Measurements from ENCODE around the gene TAF8. TPM values are rescaled to one million over a fixed set of nuclear protein-coding genes. Genes with fewer than 3 reads are reported as not detected.

TAF8 gene
- polyA plus RNA-seq, 1 of the 3 experiments (the other 2 are of a cell fraction) = 27.8 TPM

DNA sequence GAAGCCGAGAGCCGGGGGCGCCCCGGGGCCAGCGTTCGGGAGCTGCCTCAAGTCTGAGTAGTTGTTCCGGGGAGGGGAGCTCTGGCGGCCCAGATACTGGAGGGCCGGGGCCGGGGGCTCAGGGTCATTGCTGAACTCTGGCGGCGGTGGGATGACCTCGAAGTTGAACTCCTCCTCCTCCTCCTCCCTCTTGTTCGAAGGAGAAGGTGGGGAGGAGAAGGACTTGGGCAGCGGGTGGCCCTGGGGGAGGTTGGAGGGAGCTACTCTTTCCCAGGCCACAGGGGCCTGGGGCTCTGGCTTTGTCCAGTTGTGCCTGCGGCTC is 54.4 kb downstream of the TAF8 start (continued):
- TF ChIP-seq, protein P1, sequence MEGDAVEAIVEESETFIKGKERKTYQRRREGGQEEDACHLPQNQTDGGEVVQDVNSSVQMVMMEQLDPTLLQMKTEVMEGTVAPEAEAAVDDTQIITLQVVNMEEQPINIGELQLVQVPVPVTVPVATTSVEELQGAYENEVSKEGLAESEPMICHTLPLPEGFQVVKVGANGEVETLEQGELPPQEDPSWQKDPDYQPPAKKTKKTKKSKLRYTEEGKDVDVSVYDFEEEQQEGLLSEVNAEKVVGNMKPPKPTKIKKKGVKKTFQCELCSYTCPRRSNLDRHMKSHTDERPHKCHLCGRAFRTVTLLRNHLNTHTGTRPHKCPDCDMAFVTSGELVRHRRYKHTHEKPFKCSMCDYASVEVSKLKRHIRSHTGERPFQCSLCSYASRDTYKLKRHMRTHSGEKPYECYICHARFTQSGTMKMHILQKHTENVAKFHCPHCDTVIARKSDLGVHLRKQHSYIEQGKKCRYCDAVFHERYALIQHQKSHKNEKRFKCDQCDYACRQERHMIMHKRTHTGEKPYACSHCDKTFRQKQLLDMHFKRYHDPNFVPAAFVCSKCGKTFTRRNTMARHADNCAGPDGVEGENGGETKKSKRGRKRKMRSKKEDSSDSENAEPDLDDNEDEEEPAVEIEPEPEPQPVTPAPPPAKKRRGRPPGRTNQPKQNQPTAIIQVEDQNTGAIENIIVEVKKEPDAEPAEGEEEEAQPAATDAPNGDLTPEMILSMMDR (IDR thresholded peaks at IDR 0.05) = no peak
- TF ChIP-seq FOXM1 (IDR thresholded peaks at IDR 0.05; ENCODE audit: low read depth) (no peak), TEAD4 (IDR thresholded peaks at IDR 0.05; ENCODE audit: borderline replicate concordance, insufficient read depth) (no peak), TAF1 (IDR thresholded peaks at IDR 0.05; ENCODE audit: borderline replicate concordance, low read depth, low read length) (no peak), CHD2 (IDR thresholded peaks at IDR 0.05; ENCODE audit: low read length, partially characterized antibody) (no peak), NFIC (IDR thresholded peaks at IDR 0.05; ENCODE audit: borderline replicate concordance) (no peak), IRF3 (IDR thresholded peaks at IDR 0.05; ENCODE audit: low read depth, low read length) (no peak), PBX3 (IDR thresholded peaks at IDR 0.05) (no peak)

GRCh38 chr6:42105156-42105648 is 54.9 kb downstream of the TAF8 start:
- no peaks in the 10 kb centered on the region for H3K79me2 ChIP-seq (ENCODE audit: insufficient read depth)
- no peaks in the 10 kb centered on the region for H3K27me3 ChIP-seq (ENCODE audit: insufficient read depth)
- no peak overlapping the region for H3K4me3 ChIP-seq (ENCODE audit: low read depth in 2 of 2, low read length in 1 of 2)
- no peak overlapping the region for H3K4me2 ChIP-seq
- no peak overlapping the region for H3K9ac ChIP-seq
- WGBS (ENCODE audit: low lambda C conversion rate) = 94% methylated on average over 7 of the region's 17 CpGs
- no peaks in the 10 kb centered on the region for H3K9me2 ChIP-seq
- no peak overlapping the region for H3K27ac ChIP-seq (ENCODE audit: low read depth in 2 of 2, low read length in 1 of 2)
- no peaks in the 10 kb centered on the region for H3K9me3 ChIP-seq
- no peak for DNase-seq
- no peaks in the 10 kb centered on the region for H3K36me3 ChIP-seq (replicated peaks in 1 of 2; ENCODE audit: control insufficient read depth in 1 of 2, insufficient read depth in 2 of 2, low read length in 1 of 2)
- ChIA-PET POLR2A (no interaction called here), CTCF (interaction anchor here (1.0 to 2.5 kb wide), 4 partner anchors 13 to 427 kb away, joined by 3 to 6 read pairs (median 4); no protein-coding TSS in a partner anchor)
- H4K20me1 ChIP-seq (ENCODE audit: insufficient read depth) = no peaks in the 10 kb centered on the region
- H3K4me1 ChIP-seq (ENCODE audit: control insufficient read depth in 1 of 2, insufficient read depth in 2 of 2, low read depth in 1 of 2, low read length in 1 of 2) = 0 out of 4 replicates have a peak, but pooled peaks cover 0 to 5% of the 10 kb centered on the region in 2 experiments
- H2AFZ ChIP-seq (ENCODE audit: low read depth) = no peak overlapping the region
- no peaks in the 10 kb centered on the region for H3F3A ChIP-seq (replicated peaks; ENCODE audit: insufficient read depth)
- TF ChIP-seq, protein P2, sequence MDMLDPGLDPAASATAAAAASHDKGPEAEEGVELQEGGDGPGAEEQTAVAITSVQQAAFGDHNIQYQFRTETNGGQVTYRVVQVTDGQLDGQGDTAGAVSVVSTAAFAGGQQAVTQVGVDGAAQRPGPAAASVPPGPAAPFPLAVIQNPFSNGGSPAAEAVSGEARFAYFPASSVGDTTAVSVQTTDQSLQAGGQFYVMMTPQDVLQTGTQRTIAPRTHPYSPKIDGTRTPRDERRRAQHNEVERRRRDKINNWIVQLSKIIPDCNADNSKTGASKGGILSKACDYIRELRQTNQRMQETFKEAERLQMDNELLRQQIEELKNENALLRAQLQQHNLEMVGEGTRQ (IDR thresholded peaks at IDR 0.05; ENCODE audit: borderline replicate concordance, low read depth, low read length) = no peak
- TF ChIP-seq FOXM1 (IDR thresholded peaks at IDR 0.05; ENCODE audit: low read depth) = no peak
- no peak for TF ChIP-seq MXI1 (IDR thresholded peaks at IDR 0.05; ENCODE audit: low read depth, low read length)
- TF ChIP-seq CHD2 (IDR thresholded peaks at IDR 0.05; ENCODE audit: low read length, partially characterized antibody) = no peak
- TF ChIP-seq IRF3 (IDR thresholded peaks at IDR 0.05; ENCODE audit: low read depth, low read length) = no peak
- no peak for TF ChIP-seq RFX5 (IDR thresholded peaks at IDR 0.05; ENCODE audit: low read length)
- no peak for TF ChIP-seq TEAD4 (IDR thresholded peaks at IDR 0.05; ENCODE audit: borderline replicate concordance, insufficient read depth)
- TF ChIP-seq TAF1 (IDR thresholded peaks at IDR 0.05; ENCODE audit: borderline replicate concordance, low read depth, low read length) = no peak
- TF ChIP-seq POLR2AphosphoS5 (IDR thresholded peaks at IDR 0.05; ENCODE audit: low read depth, low read length) = no peak
- no peak for TF ChIP-seq RAD21 (IDR thresholded peaks at IDR 0.05; ENCODE audit: low read length)
- TF ChIP-seq YY1 (IDR thresholded peaks at IDR 0.05; ENCODE audit: low read depth) = no peak
- no peak for TF ChIP-seq EP300 (IDR thresholded peaks at IDR 0.05; ENCODE audit: borderline replicate concordance in 1 of 2, low read depth in 1 of 2, low read length in 1 of 2)
- TF ChIP-seq, protein P3, sequence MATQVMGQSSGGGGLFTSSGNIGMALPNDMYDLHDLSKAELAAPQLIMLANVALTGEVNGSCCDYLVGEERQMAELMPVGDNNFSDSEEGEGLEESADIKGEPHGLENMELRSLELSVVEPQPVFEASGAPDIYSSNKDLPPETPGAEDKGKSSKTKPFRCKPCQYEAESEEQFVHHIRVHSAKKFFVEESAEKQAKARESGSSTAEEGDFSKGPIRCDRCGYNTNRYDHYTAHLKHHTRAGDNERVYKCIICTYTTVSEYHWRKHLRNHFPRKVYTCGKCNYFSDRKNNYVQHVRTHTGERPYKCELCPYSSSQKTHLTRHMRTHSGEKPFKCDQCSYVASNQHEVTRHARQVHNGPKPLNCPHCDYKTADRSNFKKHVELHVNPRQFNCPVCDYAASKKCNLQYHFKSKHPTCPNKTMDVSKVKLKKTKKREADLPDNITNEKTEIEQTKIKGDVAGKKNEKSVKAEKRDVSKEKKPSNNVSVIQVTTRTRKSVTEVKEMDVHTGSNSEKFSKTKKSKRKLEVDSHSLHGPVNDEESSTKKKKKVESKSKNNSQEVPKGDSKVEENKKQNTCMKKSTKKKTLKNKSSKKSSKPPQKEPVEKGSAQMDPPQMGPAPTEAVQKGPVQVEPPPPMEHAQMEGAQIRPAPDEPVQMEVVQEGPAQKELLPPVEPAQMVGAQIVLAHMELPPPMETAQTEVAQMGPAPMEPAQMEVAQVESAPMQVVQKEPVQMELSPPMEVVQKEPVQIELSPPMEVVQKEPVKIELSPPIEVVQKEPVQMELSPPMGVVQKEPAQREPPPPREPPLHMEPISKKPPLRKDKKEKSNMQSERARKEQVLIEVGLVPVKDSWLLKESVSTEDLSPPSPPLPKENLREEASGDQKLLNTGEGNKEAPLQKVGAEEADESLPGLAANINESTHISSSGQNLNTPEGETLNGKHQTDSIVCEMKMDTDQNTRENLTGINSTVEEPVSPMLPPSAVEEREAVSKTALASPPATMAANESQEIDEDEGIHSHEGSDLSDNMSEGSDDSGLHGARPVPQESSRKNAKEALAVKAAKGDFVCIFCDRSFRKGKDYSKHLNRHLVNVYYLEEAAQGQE (IDR thresholded peaks at IDR 0.05; ENCODE audit: low read depth, low read length) = no peak
- no peak for TF ChIP-seq GATA2 (CRISPR knock-in tag; IDR thresholded peaks at IDR 0.05)
- TF ChIP-seq FOSL2 (IDR thresholded peaks at IDR 0.05; ENCODE audit: borderline replicate concordance, low read depth) = no peak
- no peak for TF ChIP-seq TCF12 (IDR thresholded peaks at IDR 0.05)
- TF ChIP-seq EZH2phosphoT487 (IDR thresholded peaks at IDR 0.05; ENCODE audit: borderline replicate concordance, low read depth) = no peak
- no peak for TF ChIP-seq SIN3A (IDR thresholded peaks at IDR 0.05; ENCODE audit: borderline replicate concordance, low read depth, low read length)

Data from SK-N-SH (cell line).